Esophagus mucosa (tissue), 1 donor: Measurements from ENCODE around the gene SEMA5A. TPM values are rescaled to one million over a fixed set of nuclear protein-coding genes. Genes with fewer than 3 reads are reported as not detected.

Experiments used
- ATAC-seq: fragments of 200-7000 bp; cut with Tn5 transposase; one replicate; pipeline ENCODE4 v1.9.1; 2020
- total RNA-seq: library from RNA; stranded (reverse); gene quantifications from one replicate; pipeline ENCODE4 v1.2.4, GENCODE V29; 2023
- donor health status: DM: yes; HTN: yes; CAD: no.

The SEMA5A gene
- total RNA-seq, 1 donor from 2014 or later: 5.5 TPM

DNA sequence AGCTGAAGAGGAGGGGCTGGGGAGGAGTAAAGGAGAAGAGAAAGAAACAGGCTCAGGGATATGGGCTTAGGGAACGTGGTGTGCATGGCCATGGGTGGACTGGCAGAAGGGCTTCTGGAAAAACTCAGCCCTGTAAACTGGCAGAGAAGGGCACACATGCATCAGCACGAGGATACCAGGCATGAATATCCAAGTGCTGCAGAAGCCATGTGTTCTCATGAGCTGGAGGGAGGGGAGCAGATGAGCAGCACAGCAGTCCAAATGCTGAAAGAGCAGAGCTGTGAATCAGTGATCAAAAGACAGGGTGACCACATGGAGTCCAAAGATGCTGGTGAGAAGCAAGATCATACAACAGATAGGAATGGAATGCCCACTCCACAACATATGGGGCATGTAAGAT is 72.3 kb downstream of the SEMA5A start:
- ATAC-seq: no peak

DNA sequence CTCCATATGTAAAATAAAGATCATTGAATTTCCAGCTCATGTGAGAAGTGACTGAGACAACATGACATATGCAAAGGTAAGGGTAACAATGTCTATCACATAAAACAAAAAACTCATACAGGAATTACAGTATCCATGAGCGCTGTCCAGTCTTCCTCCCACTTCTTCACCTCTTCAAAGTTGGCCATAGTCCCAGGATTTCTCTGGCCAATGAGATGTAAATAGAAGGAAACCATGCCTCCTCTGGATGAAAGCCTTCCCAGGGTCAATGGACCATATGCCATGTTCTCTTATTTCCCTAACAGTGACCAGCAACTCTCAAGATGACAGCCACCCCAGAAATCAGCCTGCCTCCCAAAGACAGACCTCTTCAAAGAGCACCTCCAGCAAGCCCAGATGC is 75.5 kb downstream of the SEMA5A start:
- ATAC-seq: no peak

DNA sequence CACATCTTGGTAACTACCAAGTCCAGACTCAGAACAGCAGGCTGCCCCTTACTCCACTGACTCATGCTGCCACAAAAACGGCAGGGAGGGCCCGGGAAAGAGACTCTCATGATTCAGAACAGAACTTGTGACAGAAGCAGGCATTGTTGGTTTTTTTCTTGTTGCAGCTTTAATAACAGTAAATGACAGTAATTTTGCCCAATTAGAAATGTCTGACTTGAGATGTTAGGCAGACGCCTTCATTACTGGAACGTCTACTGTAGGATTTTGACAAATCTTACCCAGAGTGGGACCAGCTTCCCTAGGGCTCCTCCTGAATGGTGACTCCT is 77.9 kb downstream of the SEMA5A start:
- peak; percentile 93 for ATAC-seq

DNA sequence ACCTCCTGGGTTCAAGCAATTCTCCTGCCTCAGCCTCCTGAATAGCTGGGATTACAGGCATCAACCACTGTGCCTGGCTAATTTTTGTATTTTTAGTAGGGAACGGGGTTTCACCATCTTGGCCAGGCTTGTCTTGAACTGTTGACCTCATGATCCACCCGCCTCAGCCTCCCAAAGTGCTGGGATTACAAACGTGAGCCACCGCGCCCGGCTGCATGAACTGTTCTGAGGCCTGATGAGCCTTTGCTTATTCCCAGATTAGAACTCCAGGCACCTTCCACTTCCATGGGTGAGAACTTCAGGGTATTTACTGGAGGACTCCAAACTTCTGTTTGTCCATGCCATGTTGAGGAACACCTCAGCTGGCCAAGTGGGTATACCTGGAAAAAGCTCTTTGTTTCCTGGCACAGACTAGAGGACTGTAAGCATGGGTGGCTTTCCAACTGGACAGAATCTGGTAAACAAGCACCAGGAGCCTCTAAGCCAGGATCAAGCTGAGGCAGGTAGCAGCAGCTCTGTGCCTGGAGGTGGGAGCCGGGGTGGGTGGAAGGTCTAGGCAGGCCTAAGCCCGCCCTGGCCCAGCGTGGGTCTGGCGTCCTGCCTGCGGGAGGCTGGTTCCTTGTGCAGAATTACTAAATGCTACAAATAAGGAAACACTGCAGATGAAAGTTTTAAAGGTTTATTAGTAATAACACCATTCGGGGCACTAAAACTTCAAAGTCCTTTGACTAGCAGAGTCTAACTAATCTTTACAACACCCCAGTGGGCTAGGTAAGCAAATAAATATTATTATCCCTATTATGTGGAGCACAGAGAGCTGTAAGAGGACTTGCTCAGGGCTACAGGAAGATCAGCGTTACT is 78.4 kb downstream of the SEMA5A start:
- ATAC-seq: peak; percentile 98

DNA sequence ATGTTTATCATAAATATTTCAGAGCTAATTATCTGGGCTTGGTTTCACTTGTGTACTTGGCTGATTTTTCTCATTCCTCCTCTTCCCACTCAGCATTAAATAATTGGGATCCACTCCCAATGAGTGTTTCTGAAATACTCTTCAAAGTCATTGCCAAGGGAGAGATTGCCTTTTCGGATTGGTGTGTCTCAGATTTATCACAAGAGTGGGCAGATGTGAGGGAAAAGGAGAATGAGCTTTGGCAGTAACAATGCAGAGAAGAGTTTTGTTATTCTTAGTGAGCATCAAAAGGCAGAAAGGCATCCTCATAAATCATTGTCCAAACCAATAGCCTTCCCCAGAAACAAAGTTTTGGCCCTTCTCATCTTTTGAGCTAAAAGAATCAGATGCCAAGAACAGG is 79.2 kb downstream of the SEMA5A start:
- no peak for ATAC-seq

DNA sequence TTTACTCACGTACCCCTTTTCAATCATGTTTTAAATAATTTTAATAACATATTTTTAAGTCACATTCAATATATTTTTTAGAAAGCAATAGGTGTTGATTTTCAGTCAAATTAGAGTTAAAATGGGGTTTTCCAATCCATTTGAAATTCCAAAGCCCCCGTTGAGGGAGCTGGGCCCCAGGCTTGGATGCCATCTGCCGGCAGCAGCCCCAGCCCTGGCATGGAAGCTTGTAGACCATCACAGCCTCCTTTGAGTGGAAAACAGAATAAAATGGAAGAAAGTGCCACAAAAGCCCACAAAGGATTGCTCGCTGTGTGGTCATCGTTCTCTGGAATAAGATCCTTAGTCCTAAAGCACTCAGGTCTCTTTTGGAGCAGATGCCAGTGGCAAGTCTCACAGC is 81.4 kb downstream of the SEMA5A start:
- no peak for ATAC-seq

DNA sequence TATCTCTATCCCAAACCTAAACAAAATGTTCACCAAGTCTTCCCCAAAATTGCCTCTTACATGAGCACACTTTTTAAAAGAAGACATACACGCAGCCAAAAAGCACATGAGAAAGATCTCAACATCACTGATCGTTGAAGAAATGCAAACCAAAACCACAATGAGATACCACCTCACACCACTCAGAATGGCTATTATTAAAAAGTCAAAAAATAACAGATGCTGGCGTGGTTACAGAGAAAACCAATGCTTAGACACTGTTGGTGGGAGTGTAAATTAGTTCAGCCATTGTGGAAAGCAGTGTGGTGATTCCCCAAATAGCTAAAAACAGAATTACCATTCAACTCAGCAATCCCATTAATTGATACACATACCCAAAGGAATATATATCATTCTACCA is 83.8 kb downstream of the SEMA5A start:
- no peak for ATAC-seq

DNA sequence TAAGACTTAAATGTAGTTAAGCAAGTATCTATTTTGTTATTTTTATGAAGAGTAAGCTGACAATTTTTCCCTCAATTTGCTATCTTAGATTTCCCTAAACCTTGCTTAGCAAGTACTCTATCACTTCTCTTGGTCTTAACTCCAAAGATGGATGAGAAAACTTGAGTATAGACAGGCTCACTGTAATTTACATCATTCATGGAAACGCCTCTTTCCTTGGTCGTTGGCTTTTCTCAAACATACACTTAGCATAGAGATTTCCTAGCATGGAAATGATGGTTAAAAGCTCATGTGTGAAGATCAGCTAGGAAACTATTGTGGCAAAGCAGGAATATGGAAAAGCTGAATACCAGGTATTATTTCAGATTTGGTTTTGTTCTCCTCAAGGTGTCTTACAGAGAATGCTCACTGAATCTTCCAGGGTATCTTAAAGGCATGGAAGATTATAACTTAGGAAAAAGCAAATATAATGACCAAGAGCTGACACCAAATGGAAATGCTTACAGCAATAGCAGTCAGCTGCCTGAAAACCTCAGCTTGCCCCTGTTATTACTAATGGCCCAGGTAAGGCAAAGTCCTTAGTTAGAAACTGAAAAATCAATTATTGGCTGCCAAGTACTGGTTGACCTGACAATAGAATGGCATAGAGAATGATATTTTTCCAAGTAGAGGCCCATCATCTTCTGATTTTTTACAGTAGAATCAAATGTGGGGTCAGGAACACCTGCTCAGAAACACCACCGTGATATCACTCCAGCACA is 84.8 kb downstream of the SEMA5A start:
- ATAC-seq: no peak

DNA sequence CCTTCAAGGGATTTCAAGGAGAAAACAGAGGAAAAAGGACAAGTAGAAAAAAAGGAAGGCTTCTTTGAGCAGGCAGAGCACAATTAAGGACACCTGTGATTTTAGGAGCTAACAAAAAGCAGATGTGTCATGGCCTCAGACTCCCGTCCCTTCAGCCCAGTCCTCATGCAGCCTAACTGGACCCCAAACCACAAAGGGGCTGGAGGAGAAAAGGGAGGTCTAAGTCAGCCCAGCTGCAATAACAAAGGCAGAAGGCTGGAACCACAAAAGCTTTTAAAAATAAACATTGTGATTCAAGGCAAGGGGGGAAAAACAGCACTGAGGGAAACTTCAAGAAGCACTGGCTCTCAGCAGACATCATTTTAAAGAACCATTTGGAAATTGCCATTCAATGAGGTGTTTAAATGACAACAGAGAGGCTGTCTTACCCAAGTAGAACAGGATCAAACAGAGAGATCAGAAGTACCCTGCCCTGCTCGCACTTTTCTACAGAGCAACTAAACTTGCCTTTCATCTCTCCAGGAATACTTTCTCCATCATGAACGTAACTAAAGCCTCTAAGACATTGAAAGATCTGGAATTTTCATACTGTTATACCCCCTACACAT is 89.3 kb downstream of the SEMA5A start:
- no peak for ATAC-seq

DNA sequence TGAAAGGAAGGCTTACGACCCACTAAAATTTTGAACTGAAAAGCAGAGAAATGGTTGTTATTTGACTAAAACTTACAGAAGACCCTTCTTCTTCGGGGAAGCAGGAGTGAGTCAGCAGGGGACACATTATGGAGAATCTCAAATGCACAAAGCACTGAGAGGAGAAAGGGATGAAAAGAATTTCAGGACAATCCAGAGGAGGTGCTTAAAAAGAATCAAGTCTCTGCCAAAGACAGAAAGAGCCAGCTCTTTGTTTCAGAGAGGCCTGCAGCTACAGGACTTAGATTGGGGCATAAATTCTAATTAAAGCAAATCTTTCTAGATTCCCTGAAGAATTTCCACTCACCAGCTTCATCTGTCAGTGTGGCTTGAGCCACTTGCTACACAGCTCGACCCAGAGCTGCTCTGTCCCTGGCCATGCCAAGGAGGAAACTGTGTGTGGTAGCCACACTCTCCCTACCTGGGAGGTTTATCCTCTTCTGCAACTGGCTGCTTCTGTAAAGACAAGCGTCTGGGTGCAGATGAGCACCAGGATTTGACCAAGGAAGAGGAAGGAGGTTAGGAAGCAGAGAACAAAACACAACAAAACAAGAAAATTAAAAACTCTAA is 89.9 kb downstream of the SEMA5A start:
- no peak for ATAC-seq

DNA sequence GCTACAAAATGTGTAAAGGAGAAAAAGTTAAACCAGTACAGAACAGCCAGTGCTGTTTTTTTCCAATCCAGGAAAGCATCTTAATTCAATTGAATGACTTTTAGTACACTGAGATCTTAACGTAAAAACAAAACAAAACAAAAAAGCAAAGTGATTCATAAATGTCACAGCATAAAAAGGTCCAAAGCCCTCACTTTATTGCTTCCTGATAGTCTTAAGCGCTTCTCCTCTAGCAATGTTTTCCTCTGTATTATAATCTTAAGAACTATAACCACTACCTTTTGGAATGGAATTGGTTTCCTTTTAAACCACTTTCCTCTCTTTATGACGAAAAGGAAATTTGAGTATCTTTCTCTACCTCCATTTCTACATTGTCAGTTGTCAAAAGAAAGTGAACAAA is 91.4 kb downstream of the SEMA5A start:
- no peak for ATAC-seq

DNA sequence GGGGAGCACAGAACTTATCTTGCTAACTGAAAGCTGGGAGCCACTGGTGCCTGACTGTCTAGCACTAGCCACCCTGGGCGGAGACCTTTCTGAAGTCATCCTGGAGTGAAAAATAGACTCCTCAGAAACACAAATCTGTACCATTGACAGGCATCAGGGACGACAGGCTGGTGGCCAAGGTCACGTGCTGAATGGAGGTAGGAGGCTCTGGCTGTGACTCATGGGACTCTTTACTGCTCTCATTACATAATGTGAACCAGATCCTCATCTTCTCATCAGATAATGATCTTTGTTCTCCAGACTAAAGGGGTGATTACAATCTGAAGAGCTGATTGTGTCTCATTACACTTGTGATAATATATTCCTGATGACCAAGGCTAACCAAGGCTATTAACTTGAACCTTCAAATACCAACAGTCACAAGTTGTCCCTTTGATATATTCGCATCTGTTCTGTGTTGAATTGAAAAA is 91.8 kb downstream of the SEMA5A start:
- no peak for ATAC-seq

DNA sequence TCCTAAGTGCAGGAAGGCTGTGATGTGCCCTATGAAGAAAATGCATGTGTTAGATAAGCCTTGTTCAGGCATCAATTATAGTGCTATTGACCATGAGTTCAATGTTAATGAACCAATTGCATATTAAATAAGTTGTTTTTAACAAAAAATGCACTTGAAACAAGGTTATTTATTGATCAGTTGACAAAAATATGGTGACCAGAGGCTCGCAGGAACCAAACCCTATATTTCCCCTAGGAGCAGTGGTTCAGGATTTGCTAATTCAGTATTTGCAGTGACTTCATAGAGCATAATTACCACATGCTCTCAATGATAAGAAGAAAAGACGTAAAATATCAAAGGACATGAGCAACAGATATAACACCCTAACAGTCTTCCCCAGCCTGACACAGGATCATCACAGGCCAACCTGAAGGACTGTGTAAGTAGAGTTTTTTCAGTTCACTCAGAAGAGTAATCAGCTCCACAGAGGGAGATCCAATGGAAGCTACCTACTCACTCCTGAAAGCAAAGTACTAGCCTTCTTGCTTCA is 92.3 kb downstream of the SEMA5A start:
- ATAC-seq: no peak

DNA sequence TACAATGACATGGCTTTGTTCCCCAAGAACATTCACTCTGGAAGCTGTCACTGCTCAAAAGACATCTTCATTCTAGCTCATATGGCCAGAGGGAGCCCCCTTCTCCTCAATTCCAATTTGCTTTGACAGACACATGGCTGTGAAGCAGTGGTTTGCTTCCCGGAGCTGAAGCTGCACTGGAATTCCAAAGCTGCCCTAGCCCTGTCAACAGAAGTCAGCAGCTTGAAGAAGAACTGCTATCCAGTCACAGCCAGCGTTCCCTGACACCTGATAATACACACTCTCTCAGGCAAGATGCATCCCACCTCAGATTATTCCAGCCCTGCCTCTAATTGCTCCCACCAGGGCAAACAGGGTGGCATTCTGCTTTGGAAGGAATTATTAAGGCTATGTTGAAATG is 93.7 kb downstream of the SEMA5A start:
- no peak for ATAC-seq

DNA sequence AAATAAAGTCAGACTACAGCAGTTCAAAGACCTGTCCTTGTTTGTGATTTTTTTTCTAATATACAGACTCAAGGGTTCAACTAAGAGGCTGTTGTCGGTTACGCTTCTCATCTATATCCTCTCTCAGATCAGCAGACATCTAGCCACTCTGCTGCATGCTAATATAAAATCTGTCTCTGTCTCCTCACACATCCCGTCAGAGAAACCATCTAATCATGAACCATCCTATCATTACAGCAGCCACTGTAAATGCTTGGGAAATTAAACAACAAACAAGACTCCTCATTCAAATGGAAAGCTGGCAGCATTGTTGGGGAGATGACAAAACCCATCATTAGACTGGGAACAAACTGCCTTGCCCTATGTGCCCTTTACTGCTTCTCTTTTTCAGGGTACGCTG is 94.8 kb downstream of the SEMA5A start:
- no peak for ATAC-seq

DNA sequence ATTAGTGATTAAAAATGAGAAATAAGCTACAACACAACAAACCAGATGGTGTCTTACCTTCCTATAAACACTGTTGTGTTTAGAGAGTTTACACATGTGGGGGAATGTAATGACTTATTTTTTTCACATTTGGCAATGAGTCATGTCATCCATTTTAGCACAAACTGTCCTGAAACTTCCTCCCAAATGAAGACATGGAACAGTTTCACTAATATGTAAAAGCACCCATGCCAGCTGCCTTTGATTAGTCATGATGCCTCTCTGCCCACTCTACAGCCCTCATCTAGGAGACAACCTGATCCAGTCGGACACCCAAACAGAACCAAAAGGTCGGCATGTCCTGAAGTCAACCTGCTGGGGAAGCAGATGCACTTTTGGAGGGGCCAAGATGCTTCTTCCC is 98.2 kb downstream of the SEMA5A start:
- ATAC-seq: no peak

DNA sequence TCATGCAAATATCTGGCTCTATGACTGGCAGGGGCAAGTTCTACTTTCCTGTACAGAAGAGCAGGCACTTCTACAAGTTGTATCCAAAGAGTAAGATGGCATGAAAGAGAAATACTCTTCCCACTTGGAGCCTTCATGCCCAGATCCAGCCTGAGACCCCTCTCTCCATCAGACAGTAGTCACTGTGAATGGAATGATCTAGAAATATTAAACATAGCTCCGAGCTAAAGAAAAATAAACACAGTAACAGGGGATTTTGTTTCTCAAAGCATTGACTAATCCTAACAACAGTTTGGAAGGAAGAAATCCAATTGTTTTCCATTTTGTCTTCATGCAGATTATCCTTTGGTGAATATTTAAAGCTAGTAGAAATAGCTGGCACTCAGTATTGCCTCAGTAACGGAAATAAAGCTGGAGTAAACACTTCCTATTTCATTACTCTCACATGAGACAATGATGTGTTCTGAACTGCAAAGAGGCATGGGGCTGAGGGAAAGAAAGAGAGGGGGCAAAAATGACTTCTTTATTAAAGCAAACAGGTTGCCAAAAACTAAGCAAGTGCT is 100.0 kb downstream of the SEMA5A start:
- no peak for ATAC-seq

DNA sequence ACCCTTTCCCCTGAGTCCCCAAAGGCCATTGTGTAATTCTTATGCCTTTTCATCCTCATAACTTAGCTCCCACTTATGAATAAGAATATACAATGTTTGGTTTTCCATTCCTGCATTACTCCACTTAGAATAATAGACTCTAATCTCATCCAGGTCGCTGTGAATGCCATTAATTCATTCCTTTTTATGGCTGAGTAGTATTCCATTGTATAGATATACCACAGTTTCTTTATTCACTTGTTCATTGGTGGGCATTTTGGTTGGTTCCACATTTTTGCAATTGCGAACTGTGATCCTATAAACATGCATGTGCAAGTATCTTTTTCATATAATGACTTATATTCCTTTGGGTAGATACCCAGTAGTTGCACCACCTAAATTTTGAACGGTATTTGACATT is 101.5 kb downstream of the SEMA5A start:
- ATAC-seq: no peak

DNA sequence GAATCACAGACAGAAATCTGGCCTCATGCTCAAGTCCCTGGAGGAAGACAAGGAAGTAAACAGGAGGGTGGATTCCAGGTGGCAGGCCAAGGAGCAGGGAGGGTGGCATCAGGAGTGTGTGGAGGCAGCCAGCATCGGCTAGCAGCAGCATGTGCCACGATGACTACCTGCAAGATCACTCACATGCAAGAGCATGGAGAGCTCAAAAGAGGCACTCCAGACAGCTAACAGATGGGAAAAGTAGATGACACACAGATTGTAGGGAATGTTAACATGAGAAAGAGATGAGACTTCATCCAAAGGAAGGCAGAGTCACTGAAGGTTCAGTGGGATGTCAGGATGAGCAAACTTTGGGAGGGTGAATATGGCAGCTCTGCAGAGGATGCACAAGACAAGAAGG is 104.3 kb downstream of the SEMA5A start:
- peak; percentile 66 for ATAC-seq

DNA sequence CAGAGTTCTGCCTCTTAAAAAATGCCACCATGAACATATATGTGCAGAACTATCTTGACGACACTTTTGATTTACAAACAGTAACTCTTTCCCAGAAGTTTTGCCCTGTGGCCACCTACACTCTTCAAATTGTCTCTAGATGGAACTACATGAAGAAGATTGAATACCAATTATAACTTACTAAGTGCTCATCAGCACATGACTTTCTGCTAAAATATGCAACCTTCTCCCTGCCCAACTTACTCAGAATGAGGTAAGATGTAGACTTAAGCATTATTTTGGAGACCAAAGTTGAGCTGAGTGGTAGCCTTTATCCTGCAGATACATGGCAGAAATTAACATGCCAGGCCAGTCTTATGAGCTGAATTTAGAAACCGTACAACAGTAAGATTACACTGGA is 105.4 kb downstream of the SEMA5A start:
- ATAC-seq: peak; percentile 38

DNA sequence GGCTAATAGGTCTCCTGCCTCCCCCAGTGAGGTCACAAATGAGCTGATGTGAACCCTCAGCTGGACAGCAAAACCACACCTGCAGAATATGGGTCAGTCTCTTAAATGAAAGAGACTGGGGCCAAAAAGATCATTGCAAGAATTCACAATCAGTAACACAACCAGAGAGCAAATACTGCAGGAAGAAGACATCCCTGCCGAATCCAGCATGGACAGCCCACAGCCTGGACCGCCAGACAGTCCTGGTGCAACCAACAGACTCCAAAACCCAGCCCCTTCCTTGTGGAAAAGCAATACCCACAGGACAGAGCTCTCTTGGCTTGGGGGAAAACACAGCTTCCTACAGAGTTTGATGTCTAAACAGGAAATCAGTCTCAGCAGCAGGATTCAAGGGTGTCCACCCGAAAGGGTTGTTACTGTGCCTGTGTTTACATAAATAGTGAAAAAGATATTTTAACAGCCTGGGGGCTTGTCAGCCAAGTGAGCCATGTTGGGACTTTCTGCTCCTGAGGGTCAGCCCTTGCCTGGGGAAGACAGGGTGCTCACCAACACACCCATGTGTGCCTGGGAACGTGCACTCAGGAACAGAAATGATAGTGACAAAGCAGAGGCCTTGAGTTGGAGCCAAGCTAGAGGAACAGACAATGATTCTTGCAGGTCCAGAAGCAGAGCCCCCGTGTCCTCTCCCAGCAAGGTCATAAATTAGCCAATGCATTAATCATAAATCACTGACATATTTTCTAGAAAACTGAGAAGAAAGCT is 106.2 kb downstream of the SEMA5A start:
- no peak for ATAC-seq
